NCI-H446 (cell line): ENCODE data around the gene NWD2.

Experiments used
- DNase-seq, 2 experiments: peaks; one replicate each; lab custom pipeline; 2025; lab: John Stamatoyannopoulos, UW

The NWD2 gene

GRCh38 chr4:37438564-37439279, 194.2 kb downstream of the NWD2 start:
- DNase-seq: no peak

DNA sequence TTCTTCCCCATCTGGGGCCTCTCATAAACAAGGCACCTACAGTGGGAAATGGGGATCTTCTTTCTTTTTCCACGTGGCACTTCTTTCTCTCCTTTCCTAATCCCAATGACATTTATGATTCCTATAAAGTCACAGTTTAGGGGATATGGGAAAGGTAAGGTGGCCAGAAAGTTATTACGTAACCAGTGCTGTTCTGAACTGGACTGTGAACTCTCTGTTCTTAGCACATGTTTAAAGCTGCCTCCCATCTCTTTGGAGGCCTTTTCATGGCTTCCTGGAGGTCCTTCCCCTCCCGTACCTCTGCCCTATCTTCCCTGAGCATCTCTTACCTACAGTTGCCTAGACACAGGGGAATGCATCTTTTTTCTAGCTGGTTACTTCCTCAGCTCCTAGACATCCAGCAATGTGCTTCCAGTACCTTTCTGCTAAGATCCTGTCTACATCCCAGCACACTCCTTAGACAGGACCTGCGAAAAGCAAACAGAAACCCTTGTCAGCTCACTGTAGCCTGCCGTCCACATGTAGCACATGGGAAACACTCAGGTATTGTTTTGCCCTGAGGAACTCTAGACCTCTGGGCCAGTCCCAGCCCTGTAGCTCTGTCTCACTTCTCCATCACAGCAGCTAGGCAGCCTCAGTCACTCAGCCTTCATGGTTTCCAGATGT, 195.4 kb downstream of the NWD2 start:
- DNase-seq: no peak

DNA sequence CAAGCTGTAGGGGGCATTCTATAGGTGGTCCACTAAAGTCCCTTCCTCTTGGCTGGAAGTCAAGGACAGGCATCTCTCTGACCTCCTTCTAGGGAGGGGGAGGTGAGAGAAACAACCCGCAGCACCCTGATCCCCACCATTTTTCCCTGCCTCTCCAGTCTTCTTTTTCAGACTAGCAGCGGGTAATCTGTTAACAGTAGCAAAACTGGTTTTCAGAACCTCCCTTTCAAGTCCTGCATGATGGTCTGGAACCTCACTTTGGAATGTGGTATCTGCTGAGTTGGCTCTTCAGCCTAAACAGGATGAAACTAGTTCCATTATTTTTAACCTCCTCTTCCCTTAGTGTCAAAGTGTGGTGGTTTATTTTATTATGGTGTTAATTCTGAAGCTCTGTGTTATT, 196.0 kb downstream of the NWD2 start:
- DNase-seq: no peak

DNA sequence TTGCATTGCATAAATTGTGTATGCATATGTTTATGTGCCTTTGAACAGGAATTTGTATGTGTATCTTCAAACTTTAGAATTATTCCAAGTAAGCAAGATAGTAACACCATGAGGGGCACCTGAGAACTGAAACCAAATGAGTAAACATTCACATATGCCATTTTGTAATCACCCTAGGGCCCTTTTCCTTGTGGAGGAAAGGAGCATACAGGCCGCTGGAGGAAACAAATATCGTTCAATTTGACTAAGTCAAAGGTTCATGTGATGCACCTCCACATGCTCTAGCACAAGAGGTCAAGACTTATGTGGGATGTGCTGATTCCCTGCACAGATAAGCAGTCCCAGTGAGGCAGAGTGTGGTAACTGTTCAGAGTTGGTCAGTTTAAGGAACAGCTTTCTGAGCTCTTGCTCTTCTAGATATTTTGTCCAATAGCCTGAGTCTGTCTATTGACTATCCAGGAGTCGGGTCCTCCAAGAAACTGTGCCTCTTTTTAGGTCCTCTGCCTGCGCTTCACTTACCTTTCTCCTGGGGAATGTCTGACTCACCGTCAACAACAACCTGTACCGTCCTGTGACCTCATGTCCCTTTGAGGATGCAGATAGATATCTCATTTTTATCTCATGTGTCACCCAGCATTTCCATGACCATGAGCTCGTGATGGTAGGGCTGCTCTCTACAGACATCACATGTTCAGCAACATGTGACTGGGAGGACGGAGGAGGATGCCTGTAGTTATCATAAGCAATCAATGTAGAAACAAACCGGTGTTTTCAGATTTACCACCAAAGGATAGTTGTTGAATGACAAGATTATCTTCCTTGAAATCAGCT, 196.9 kb downstream of the NWD2 start:
- no peak for DNase-seq

DNA sequence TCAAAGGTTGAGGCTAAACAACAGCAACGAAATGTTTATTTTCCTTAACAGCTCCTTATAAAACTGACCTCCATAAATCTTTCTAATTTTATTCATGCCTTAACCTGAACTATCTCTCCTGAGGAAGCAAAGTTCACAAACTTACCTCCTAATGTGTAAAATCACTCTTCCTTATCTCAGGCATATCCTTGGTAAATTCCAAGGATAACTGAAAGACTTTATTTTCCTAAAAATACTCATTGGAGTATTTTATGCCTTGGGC, 197.4 kb downstream of the NWD2 start:
- no peak for DNase-seq

- DNase-seq: no peak
These were observed 198.6 kb downstream of the NWD2 start for GRCh38 chr4:37443137-37443536.

GRCh38 chr4:37445023-37445422, 200.5 kb downstream of the NWD2 start:
- DNase-seq: no peak

- no peak for DNase-seq
These were observed 201.5 kb downstream of the NWD2 start for GRCh38 chr4:37446016-37446415.

- DNase-seq: no peak
These were observed 203.3 kb downstream of the NWD2 start for GRCh38 chr4:37447886-37448285.

DNA sequence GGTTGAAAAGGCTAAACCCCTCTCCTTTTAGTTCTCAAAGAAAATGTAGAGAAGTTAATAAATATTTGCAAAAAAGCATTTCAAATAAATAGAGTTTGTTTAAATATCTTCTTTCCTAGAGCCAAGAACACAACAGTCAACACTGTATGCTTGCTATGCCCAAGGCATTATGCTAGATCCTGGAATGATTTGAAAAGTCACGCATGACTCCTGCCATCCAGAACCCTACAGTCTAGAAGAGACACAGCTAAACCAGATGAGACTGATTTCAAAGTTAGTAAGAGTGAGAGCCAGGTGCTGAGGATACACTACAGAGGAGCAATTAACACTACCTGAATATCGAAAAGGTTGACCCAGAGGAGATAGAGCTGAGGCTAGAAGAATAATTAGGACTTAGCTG, 205.8 kb downstream of the NWD2 start:
- no peak for DNase-seq

- DNase-seq: no peak
These were observed 206.4 kb downstream of the NWD2 start for GRCh38 chr4:37450911-37451310.

GRCh38 chr4:37451656-37452055, 207.1 kb downstream of the NWD2 start:
- DNase-seq: no peak

GRCh38 chr4:37452952-37453280, 208.4 kb downstream of the NWD2 start:
- peak; percentile 45 to 78 for DNase-seq

- peak; percentile 24 to 60 for DNase-seq
These were observed 208.9 kb downstream of the NWD2 start for GRCh38 chr4:37453281-37453998.

DNA sequence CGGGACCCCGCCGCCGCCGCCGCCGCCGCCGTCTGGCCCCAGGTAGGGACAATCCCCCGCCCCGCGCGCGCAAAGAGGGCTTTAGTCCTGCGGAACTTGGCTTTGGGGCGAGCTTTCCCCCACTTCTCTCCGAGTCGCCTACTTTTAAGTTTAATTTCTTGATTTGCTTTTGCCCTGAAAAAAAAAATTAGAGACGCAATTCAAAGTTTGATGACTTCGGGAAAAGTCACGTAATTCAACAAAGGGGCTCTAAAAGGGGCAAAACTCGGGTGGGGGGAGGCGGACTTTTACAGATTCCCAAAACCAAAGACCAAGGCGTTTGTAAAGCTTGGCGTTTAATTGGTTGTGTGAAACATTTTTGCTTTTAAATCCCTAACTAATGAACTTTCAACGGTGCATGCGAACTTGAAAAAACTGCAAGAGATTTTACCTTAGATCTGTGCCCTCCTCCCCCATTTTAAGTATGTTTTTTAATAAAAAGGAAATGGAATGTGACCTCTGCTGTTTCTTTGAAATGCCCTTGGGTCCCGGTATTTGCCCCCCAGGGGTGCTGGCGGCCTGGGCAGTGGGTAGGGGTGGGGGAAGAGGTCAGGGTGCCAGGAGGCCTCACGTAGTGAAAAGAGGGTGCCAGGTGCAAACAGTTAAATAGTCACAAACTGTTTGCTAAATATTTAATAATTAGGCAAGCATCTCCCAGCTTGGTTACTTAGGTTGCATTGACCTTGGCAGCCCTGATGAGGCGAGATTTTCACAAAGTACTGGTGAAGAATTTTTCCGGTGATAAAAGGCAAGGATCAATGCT, 209.7 kb downstream of the NWD2 start:
- no peak for DNase-seq

- DNase-seq: no peak
These were observed 211.0 kb downstream of the NWD2 start for GRCh38 chr4:37455301-37456131.

- DNase-seq: no peak
These were observed 217.3 kb downstream of the NWD2 start for GRCh38 chr4:37461801-37462200.

DNA sequence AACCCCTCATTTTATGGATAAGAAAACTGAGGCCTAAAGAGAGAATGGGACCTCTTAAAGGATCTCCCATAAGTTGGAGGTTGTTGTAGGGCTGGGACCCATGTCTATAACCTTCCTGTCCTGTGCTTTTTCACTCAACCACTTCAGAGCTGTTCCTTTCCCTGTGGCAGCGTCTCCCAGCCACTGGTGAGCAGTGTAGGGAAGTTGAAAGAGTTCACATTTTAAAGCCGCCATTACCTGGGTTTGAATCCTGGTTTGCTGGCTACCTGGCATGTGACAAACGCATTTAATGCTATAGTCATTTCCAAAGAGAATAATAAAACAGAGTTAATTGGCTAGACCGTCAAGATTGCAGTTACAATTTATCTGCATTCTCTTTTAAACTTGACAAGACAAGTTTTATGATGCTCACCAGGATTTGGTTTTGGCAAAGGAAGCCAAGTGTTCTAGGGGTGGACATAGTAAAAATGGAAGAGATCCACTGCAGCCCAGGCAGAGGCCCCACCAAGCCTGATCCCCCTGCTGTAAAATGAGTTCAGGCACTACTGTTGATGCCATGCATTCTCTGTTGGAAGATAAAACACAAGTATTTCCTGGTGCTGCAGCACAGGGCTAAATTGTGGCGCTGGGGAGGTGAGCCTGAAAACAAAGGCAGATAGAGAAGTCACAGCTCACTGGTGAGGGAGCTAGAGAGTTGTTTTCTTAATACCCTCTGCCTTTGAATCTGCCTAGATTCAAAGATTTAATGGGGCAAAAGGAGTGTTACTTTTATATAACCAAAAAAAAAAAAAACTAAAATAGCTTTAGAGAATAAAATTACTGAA, 218.7 kb downstream of the NWD2 start:
- DNase-seq: no peak

GRCh38 chr4:37464373-37465128, 220.0 kb downstream of the NWD2 start:
- no peak for DNase-seq
